Lung (tissue), 12 donors: Measurements from ENCODE around the gene EZR. TPM values are rescaled to one million over a fixed set of nuclear protein-coding genes. Genes with fewer than 3 reads are reported as not detected.

ENCODE experiments used
- ATAC-seq: fragments of 200-7000 bp; cut with Tn5 transposase; one replicate; pipeline ENCODE4 v1.9.1; 2020; ENCODE audit warnings: moderate number of reproducible peaks; ENCODE audit not compliant: insufficient read depth, low FRiP score
- DNase-seq, 3 donors: peaks; one replicate each; pipeline ENCODE4 v3.0.0-alpha.2; 2013 to 2017
- H3K27ac ChIP-seq, 2 donors: one replicate each; pipeline ENCODE4 v1.5.1; 2013; ENCODE audit warnings: mild to moderate bottlenecking in 2 of 2, moderate library complexity in 2 of 2, control low read depth in 1 of 2, inconsistent platforms in 1 of 2, low read depth in 1 of 2, low read length in 1 of 2
- H3K27me3 ChIP-seq, 3 donors: one replicate each; pipeline ENCODE4 v1.5.1; 2013; ENCODE audit warnings: low read length in 2 of 3; ENCODE audit not compliant: control insufficient read depth in 3 of 3, insufficient read depth in 3 of 3
- H3K36me3 ChIP-seq, 4 donors: one replicate each; pipeline ENCODE4 v1.5.1; 2013; ENCODE audit warnings: low read length in 4 of 4, mild to moderate bottlenecking in 1 of 4, moderate library complexity in 1 of 4; ENCODE audit not compliant: control insufficient read depth in 4 of 4, insufficient read depth in 4 of 4
- H3K4me1 ChIP-seq, 5 donors: one replicate each; pipeline ENCODE4 v1.5.1; 2013; ENCODE audit warnings: low read length in 5 of 5, mild to moderate bottlenecking in 2 of 5, moderate library complexity in 1 of 5; ENCODE audit not compliant: control insufficient read depth in 5 of 5, insufficient read depth in 5 of 5
- H3K4me3 ChIP-seq: one replicate; pipeline ENCODE4 v1.5.1; 2013; ENCODE audit warnings: mild to moderate bottlenecking, control low read depth, moderate library complexity
- H3K9ac ChIP-seq, 2 donors: one replicate each; pipeline ENCODE4 v1.5.1; 2013; ENCODE audit warnings: low read length in 2 of 2, control low read depth in 1 of 2; ENCODE audit not compliant: insufficient read depth in 1 of 2
- H3K9me3 ChIP-seq, 4 donors: one replicate each; pipeline ENCODE4 v1.5.1; 2013; ENCODE audit warnings: low read length in 3 of 4, mild to moderate bottlenecking in 1 of 4, moderate library complexity in 1 of 4; ENCODE audit not compliant: control insufficient read depth in 4 of 4, insufficient read depth in 3 of 4
- WGBS, 2 donors: extraction: QIAGEN DNeasy Blood & Tissue Kit; methylation state at CpG; one replicate each; pipeline ENCODE4 v1.1.7; 2013; 5-methylcytosine and 5-hydroxymethylcytosine counted together
- polyA plus RNA-seq, 2 donors: library from polyadenylated mRNA; stranded (reverse); fragments of 200-250 nt; gene quantifications; one replicate each; pipeline ENCODE4 v1.2.1, GENCODE V29; 2013
- total RNA-seq, 2 donors: library from RNA; depleted of rRNA in 1 of 2; stranded (reverse); fragments of >200 nt in 1 of 2; gene quantifications; one replicate each; pipeline ENCODE4 v1.2.1, GENCODE V29; 2014 to 2021
- TF ChIP-seq, protein P1 (sequence below): IDR thresholded peaks from 2 replicates; pipeline ENCODE4 v1.5.1; 2012; ENCODE audit warnings: mild to moderate bottlenecking; ENCODE audit errors: control extremely low read depth, extremely low read depth
- donor health status: control.
- donor health status: control.
- donor health status: Bipolar disorder and iron deficiency.
- donor health status: healthy.
- donor health status: DM: yes; HTN: yes; CAD: no.

Gene EZR
- total and polyA plus RNA-seq, 4 donors, result 168 to 452 (median 198) TPM

DNA sequence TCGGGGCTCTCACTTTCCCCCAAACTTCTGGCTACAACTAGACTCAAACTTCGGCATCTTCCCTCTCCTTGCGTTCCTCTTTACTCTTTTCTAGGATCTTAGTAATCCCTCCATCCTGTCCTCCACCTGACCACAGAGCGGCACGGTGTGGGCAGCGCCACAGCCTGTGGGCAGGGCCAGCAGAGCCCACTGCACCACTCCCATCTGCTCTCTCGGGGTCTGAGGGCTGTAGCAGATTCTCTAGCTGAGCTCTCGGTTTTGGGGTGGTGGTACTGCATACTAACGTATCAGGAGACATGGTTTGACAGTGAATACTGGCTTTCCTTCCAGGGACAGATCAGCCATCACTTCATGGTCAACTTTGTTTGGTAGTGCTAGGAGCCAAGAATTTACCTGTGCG is 57.4 kb downstream of the EZR start:
- TF ChIP-seq, protein P1, sequence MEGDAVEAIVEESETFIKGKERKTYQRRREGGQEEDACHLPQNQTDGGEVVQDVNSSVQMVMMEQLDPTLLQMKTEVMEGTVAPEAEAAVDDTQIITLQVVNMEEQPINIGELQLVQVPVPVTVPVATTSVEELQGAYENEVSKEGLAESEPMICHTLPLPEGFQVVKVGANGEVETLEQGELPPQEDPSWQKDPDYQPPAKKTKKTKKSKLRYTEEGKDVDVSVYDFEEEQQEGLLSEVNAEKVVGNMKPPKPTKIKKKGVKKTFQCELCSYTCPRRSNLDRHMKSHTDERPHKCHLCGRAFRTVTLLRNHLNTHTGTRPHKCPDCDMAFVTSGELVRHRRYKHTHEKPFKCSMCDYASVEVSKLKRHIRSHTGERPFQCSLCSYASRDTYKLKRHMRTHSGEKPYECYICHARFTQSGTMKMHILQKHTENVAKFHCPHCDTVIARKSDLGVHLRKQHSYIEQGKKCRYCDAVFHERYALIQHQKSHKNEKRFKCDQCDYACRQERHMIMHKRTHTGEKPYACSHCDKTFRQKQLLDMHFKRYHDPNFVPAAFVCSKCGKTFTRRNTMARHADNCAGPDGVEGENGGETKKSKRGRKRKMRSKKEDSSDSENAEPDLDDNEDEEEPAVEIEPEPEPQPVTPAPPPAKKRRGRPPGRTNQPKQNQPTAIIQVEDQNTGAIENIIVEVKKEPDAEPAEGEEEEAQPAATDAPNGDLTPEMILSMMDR, result no peak
- no peak overlapping the region for H3K27ac ChIP-seq
- WGBS, 2 donors, result 96 to 98% methylated on average over 10 of the region's 10 CpGs
- H3K9me3 ChIP-seq, result no peaks in the 10 kb centered on the region
- no peak overlapping the region for H3K4me3 ChIP-seq
- H3K4me1 ChIP-seq, result no peaks in the 10 kb centered on the region
- no peaks in the 10 kb centered on the region for H3K27me3 ChIP-seq
- ATAC-seq (no peak), DNase-seq (no peak)
- peaks cover 3 to 25% (median 14%) of the 10 kb centered on the region in 4 donors for H3K36me3 ChIP-seq
- no peak overlapping the region for H3K9ac ChIP-seq

DNA sequence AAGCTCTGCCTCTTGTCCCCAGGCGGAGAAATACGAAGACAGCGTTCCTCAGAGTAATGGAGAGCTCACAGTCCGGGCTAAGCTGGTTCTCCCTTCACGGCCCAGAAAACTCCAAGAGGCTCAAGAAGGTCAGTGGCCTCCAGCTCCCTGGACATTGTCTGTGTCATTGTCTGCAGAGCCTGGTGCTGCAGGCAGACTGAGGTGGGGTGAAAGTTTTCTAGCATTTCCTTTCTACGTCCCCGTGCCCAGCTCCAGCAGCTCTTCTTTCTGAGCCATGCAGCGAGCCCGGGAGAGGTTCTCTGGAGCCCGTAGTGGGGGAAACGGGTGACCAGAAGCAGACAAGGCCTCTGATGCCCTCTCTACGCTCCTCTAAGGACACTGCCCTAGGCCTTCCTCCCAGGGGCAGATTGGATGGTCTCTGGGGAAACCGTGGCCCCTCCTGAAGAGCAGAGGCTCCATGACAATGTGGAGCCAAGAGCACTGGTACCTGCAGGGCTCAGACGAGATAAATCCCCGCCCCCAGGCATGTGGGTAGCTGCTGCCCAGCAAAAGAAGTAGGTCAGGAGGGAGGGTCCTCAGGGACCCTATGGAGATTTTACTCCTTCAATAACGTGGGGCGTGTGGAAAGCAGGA is 58.4 kb downstream of the EZR start:
- no peaks in the 10 kb centered on the region for H3K9me3 ChIP-seq
- no peaks in the 10 kb centered on the region for H3K27me3 ChIP-seq
- H3K4me3 ChIP-seq, result no peak overlapping the region
- ATAC-seq (no peak), DNase-seq (no peak)
- no peaks in the 10 kb centered on the region for H3K4me1 ChIP-seq
- no peak overlapping the region for H3K9ac ChIP-seq
- H3K27ac ChIP-seq, result no peak overlapping the region
- 83 to 87% methylated on average over 17 of the region's 17 CpGs for WGBS, 2 donors
- TF ChIP-seq, protein P1, result no peak
- peaks cover 2 to 20% (median 5%) of the 10 kb centered on the region in 4 donors for H3K36me3 ChIP-seq

DNA sequence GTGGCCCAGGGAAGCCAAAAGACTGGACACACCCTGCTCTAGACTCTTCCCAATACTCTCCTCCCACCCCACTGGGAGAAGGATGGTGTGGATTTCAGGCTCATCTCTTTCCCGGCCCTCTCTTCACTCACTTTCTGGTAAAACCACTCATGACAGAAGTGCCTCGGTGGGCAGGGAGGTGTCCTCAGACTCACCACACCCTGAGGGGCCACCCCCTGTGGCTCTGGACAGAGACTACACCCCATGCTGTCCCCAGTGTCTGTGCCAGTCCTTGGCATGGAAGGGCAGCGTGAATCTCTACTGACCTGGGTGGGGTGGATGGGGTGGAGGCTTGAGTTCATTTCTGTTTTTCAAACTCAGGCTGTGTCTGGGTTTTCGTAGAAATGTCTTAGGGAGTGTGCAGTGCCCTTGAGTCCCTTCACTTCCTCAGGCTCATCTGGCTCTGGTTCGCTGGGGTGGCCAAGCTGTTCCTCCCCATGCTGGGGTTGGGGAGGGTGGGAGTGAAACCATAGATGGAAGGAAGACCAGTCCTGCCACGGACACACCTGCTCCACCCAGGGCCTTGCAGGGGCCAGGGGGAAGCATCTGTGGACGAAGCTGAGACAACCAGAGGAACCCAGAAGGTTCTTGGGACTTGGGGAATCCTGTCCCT is 59.1 kb downstream of the EZR start:
- H3K4me1 ChIP-seq, result peaks cover 0 to under 1% (median 0%) of the 10 kb centered on the region in 5 donors
- H3K27ac ChIP-seq, result no peak overlapping the region
- H3K4me3 ChIP-seq, result no peak overlapping the region
- TF ChIP-seq, protein P1, result no peak
- WGBS, 2 donors, result 75 to 85% methylated on average over 7 of the region's 7 CpGs
- DNase-seq (no peak), ATAC-seq (no peak)
- H3K9ac ChIP-seq, result no peak overlapping the region
- peaks cover 0 to 18% (median 2%) of the 10 kb centered on the region in 4 donors for H3K36me3 ChIP-seq
- H3K27me3 ChIP-seq, result no peaks in the 10 kb centered on the region
- H3K9me3 ChIP-seq, result no peaks in the 10 kb centered on the region
